Keratinocyte (primary cell): ENCODE measurements around the gene XRCC3. TPM values are rescaled to one million over a fixed set of nuclear protein-coding genes. Genes with fewer than 3 reads are reported as not detected.

Source experiments
- DNase-seq: peaks from one replicate; pipeline ENCODE4 v3.0.0-alpha.2; 2011; ENCODE audit warnings: low read depth, missing footprints, low spot score
- FAIRE-seq: peaks from 2 replicates; lab custom pipeline; 2011; peaks lifted over from hg19 to GRCh38; lab: Jason Lieb, UNC
- H2AFZ ChIP-seq: 2 replicates; pipeline ENCODE4 v1.6.0; 2012; ENCODE audit warnings: low read length, control low read depth, inconsistent platforms; ENCODE audit not compliant: control insufficient read depth
- H3K27ac ChIP-seq: 2 replicates; pipeline ENCODE4 v1.5.1; 2011; ENCODE audit warnings: low read length; ENCODE audit not compliant: control insufficient read depth, insufficient read depth
- H3K27me3 ChIP-seq: 3 replicates; pipeline ENCODE4 v1.6.0; 2011; ENCODE audit warnings: low read length; ENCODE audit not compliant: control insufficient read depth, insufficient read depth; ENCODE audit errors: extremely low read depth
- H3K36me3 ChIP-seq, 2 experiments: 2 replicates in 1 of 2; 3 replicates in 1 of 2; pipeline ENCODE4 v1.5.1; 2011; ENCODE audit warnings: low read length in 2 of 2, mild to moderate bottlenecking in 1 of 2; ENCODE audit not compliant: control insufficient read depth in 2 of 2, insufficient read depth in 2 of 2; ENCODE audit errors: extremely low read depth in 1 of 2
- H3K4me1 ChIP-seq: 3 replicates; pipeline ENCODE4 v1.5.1; 2011; ENCODE audit warnings: low read length; ENCODE audit not compliant: control insufficient read depth, insufficient read depth; ENCODE audit errors: extremely low read depth
- H3K4me2 ChIP-seq: 3 replicates; pipeline ENCODE4 v1.6.0; 2011; ENCODE audit warnings: low read depth, low read length; ENCODE audit not compliant: control insufficient read depth, insufficient read depth; ENCODE audit errors: extremely low read depth
- H3K4me3 ChIP-seq, 3 experiments: fragments of 200-600 bp in 1 of 3; sonication (generic) in 1 of 3; 2 replicates in 2 of 3; 3 replicates in 1 of 3; pipeline ENCODE4 v1.5.1; 2011 to 2016; ENCODE audit warnings: low read length in 3 of 3, mild to moderate bottlenecking in 3 of 3, control low read depth in 2 of 3, inconsistent platforms in 1 of 3, low read depth in 1 of 3, mixed read lengths in 1 of 3, mixed run types in 1 of 3, moderate library complexity in 1 of 3; ENCODE audit not compliant: control insufficient read depth in 2 of 3, insufficient read depth in 2 of 3; ENCODE audit errors: extremely low read depth in 1 of 3
- H3K79me2 ChIP-seq: 2 replicates; pipeline ENCODE4 v1.6.0; 2012; ENCODE audit warnings: low read length; ENCODE audit not compliant: control insufficient read depth, insufficient read depth
- H3K9ac ChIP-seq: 3 replicates; pipeline ENCODE4 v1.6.0; 2011; ENCODE audit warnings: low read length; ENCODE audit not compliant: control insufficient read depth, insufficient read depth; ENCODE audit errors: extremely low read depth
- H3K9me1 ChIP-seq: 3 replicates; pipeline ENCODE4 v1.6.0; 2011; ENCODE audit warnings: low read length; ENCODE audit not compliant: control insufficient read depth, insufficient read depth; ENCODE audit errors: extremely low read depth
- H3K9me3 ChIP-seq: 2 replicates; pipeline ENCODE4 v1.5.1; 2012; ENCODE audit warnings: low read depth, low read length; ENCODE audit not compliant: control insufficient read depth
- H4K20me1 ChIP-seq: 3 replicates; pipeline ENCODE4 v1.6.0; 2011; ENCODE audit warnings: low read length; ENCODE audit not compliant: control insufficient read depth, insufficient read depth; ENCODE audit errors: extremely low read depth
- CTCF ChIP-seq, 3 experiments: IDR thresholded peaks in 1 of 3; conservative IDR thresholded peaks in 1 of 3; optimal IDR thresholded peaks in 1 of 3; 2 replicates in 2 of 3; 3 replicates in 1 of 3; pipeline versions ENCODE3 to v1.5.1; 2011; ENCODE audit warnings: low read length in 3 of 3, mild to moderate bottlenecking in 3 of 3, moderate library complexity in 2 of 3, control low read depth in 1 of 3, inconsistent platforms in 1 of 3; ENCODE audit not compliant: insufficient read depth in 2 of 3; ENCODE audit errors: extremely low read depth in 1 of 3
- EZH2 ChIP-seq: IDR thresholded peaks from one replicate; pipeline ENCODE4 v1.6.1; 2012; ENCODE audit warnings: inconsistent platforms, mild to moderate bottlenecking, low read length, moderate library complexity
- dilution Hi-C: fragments of 300-500 bp; cut with MboI; formaldehyde crosslinking; loops from one replicate; pipeline ENCODE4 v1.7.0; 2020; ENCODE audit warnings: low sequenced_read_pairs; ENCODE audit not compliant: extremely low pct_ligation_motif_present
- polyA plus RNA-seq, 5 experiments: library from polyadenylated mRNA; depleted of rRNA in 3 of 5; stranded (reverse) in 3 of 5; stranded (forward) in 1 of 5; unstranded in 1 of 5; fragments of >200 nt; gene quantifications; 1 replicate in 1 of 5; 2 replicates in 3 of 5; 3 replicates in 1 of 5; pipeline versions ENCODE4 v1.2.1 to v1.2.3, GENCODE V29; 2011 to 2012; ENCODE audit warnings: missing spikeins in 2 of 5, low read depth in 1 of 5, low replicate concordance in 1 of 5

Gene XRCC3
- polyA plus RNA-seq, 1 donor (not counting 4 experiments of a cell fraction or from before 2014, with no cell fraction given) = 21.0 TPM

- Histone ChIP-seq H3K79me2 (peaks cover 64% of the 10 kb centered on the region), H4K20me1 (peaks cover 12% of the 10 kb centered on the region), H3K4me2 (no peak overlapping the region)
These were observed 55.6 kb downstream of the XRCC3 start for GRCh38 chr14:103659631-103660030.

GRCh38 chr14:103657471-103657870 is 57.8 kb downstream of the XRCC3 start:
- H3K79me2 ChIP-seq = peaks cover 72% of the 10 kb centered on the region
- H3K9ac ChIP-seq = no peak overlapping the region
- H3K4me2 ChIP-seq = no peak overlapping the region
- H3K4me3 ChIP-seq = no peak overlapping the region
- no peak for FAIRE-seq
- H3K9me1 ChIP-seq = peaks cover 3% of the 10 kb centered on the region
- no peak overlapping the region for H3K27ac ChIP-seq
- dilution Hi-C loops = no loop called here
- H3K9me3 ChIP-seq = no peaks in the 10 kb centered on the region
- no peaks in the 10 kb centered on the region for H3K4me1 ChIP-seq
- DNase-seq = no peak
- peaks cover 43 to 44% of the 10 kb centered on the region in 2 experiments for H3K36me3 ChIP-seq
- TF ChIP-seq CTCF (optimal IDR thresholded peaks at IDR 0.05 in 1 of 3, IDR thresholded peaks at IDR 0.05 in 1 of 3, conservative IDR thresholded peaks at IDR 0.05 in 1 of 3; ENCODE audit: extremely low read depth in 1 of 3, insufficient read depth in 2 of 3, low read length in 3 of 3) (no peak), EZH2 (no peak)
- no peaks in the 10 kb centered on the region for H3K27me3 ChIP-seq
- H4K20me1 ChIP-seq = peaks cover 22% of the 10 kb centered on the region
- no peak overlapping the region for H2AFZ ChIP-seq

More at GRCh38 chr14:103659631-103660030, 55.6 kb downstream of the XRCC3 start:
- no peak overlapping the region for H3K4me3 ChIP-seq
- H3K27me3 ChIP-seq = no peaks in the 10 kb centered on the region
- peaks cover 41 to 52% of the 10 kb centered on the region in 2 experiments for H3K36me3 ChIP-seq
- dilution Hi-C loops = no loop called here
- H3K9ac ChIP-seq = no peak overlapping the region
- H3K9me3 ChIP-seq = no peaks in the 10 kb centered on the region
- FAIRE-seq (no peak), DNase-seq (no peak)
- TF ChIP-seq EZH2 (no peak), CTCF (optimal IDR thresholded peaks at IDR 0.05 in 1 of 3, IDR thresholded peaks at IDR 0.05 in 1 of 3, conservative IDR thresholded peaks at IDR 0.05 in 1 of 3; ENCODE audit: extremely low read depth in 1 of 3, insufficient read depth in 2 of 3, low read length in 3 of 3) (no peak)
- H3K9me1 ChIP-seq = peaks cover 3% of the 10 kb centered on the region
- H3K27ac ChIP-seq = no peak overlapping the region
- no peak overlapping the region for H2AFZ ChIP-seq
- no peaks in the 10 kb centered on the region for H3K4me1 ChIP-seq
